NCI-H69 (cell line): ENCODE measurements around the gene ZDHHC9.
"Not testable (repeated sequence)": the region's sequence is repeated elsewhere in the genome, so short reads cannot be mapped to it uniquely, and the experiment has no call there.

ENCODE experiments used
- DNase-seq: peaks from one replicate; lab custom pipeline; 2025; lab: John Stamatoyannopoulos, UW

The ZDHHC9 gene

GRCh38 chrX:129843459-129844306 is at the start of gene ZDHHC9:
Gene ZDHHC9, minus strand, starts transcription at chrX:129843886. Its CDS starts 1,941 bp downstream, at chrX:129841945.
- DNase-seq, result peak; percentile 94

GRCh38 chrX:129877401-129877800 is 33.7 kb upstream of the ZDHHC9 start:
- DNase-seq, result no peak

GRCh38 chrX:129876771-129877305 is 33.2 kb upstream of the ZDHHC9 start:
- DNase-seq, result peak; percentile 1

DNA sequence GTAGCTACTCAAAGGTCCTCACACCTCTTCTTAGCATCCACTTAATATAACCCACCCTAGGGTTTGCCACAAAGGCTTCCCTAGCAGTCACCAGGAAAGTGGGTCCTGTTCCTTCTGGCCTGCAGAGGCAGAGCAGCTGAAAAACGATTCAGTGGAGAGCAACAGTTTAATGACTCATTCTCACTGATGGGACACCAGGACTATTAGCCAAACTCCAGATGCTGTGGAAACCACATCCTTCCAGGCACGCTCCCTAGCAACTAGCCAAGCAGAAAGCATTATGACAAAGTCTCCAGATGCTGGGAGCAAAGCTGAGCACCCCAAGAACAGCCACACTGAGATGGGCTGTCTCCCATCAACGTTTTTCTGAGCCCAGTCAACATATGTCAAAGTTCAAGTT is 32.0 kb upstream of the ZDHHC9 start:
- DNase-seq, result no peak

DNA sequence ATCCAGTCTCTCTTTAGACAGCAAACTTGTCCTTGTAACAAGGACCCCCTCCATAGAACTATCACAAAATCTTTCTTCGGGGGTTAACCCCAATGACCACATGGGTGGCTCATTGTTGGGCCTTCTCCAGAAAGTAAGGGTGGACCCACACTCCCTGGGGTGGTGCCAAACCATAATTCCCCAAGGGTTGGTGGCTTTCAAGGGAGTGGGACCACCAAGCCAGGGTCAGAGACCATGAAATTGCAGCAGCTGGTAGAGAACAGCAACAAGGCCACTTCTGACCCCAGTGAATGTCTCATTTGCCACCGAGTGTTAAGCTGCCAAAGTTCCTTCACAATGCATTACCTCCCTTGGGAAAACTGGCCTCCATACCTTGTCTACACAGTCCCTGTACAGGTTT is 28.8 kb upstream of the ZDHHC9 start:
- no peak for DNase-seq

DNA sequence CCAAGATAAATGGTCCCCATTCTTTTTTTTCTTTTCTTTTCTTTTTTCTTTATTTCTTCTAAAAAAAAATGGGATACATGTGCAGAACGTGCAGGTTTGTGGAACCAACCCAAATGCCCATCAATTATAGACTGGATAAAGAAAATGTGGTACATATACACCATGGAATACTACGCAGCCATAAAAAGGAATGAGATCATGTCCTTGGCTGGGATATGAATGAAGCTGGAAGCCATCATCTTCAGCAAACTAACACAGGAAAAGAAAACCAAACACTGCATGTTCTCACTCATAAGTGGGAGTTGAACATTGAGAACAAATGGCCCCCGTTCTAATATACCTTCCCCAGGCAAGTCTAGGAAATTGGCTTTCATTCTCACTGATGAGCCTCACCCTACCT is 22.6 kb upstream of the ZDHHC9 start:
- DNase-seq, result not testable (repeated sequence)

DNA sequence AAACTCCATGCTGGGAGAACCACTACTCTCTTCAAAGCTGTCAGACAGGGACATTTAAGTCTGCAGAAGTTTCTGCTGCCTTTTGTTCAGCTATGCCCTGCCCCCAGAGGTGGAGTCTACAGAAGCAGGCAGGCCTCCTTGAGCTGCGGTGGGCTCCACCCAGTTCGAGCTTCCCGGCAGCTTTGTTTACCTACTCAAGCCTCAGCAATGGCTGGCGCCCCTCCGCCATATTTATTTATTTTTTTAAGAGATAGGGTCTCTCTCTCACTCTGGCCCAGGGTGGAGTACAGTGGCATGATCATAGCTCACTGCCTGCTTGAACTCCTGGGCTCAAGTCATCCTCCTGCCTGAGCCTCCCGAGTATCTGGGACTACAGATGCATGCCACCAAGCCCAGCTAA is 15.4 kb upstream of the ZDHHC9 start:
- DNase-seq, result not testable (repeated sequence)

DNA sequence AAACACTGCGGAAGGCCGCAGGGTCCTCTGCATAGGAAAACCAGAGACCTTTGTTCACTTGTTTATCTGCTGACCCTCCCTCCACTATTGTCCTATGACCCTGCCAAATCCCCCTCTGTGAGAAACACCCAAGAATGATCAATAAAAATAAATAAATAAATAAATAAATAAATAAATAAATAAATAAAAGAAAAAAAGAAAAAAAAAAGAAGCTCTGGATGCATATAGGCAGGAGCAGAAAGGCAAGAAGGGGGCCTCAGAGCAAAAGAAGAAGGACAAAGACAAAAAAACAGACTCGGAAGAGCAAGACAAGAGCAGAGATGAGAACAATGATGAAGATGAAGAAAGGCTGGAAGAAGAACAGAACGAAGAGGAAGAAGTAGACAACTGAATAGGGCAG is 8.1 kb upstream of the ZDHHC9 start:
- not testable (repeated sequence) for DNase-seq

GRCh38 chrX:129846716-129847115 is 3.0 kb upstream of the ZDHHC9 start:
- DNase-seq, result no peak

DNA sequence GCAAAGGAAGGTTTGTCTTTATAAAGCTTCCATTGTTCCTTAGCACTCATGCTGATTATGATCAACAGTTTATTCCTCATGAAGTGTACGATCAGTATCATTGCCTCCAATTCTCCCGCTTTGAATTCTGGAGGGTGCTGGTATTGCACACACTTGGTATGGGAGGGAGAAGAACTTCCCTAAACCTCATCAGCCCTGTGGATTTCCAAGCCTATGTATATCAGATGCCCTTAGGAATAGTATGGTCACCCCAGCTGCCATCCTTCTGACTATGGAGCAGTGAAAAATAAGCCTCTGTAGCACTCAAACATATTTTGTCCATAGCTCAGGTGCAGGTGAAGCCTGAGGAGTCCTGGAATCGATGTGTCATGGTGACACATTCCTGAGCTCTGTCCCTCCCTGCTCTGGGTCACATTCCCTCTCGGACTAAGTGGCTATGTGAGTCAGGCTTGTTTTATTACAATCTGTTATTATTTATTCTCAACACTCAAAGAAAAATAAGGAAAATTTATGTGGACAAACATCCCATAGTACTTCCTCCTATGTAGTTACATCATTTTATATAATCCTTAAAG is 2.0 kb upstream of the ZDHHC9 start:
- no peak for DNase-seq

GRCh38 chrX:129843209-129843458 is 552 bp downstream of the ZDHHC9 start:
- no peak for DNase-seq

GRCh38 chrX:129842510-129843208 is 1.0 kb downstream of the ZDHHC9 start:
- peak; percentile 62 for DNase-seq

GRCh38 chrX:129840344-129840743 is 3.3 kb downstream of the ZDHHC9 start:
- no peak for DNase-seq

DNA sequence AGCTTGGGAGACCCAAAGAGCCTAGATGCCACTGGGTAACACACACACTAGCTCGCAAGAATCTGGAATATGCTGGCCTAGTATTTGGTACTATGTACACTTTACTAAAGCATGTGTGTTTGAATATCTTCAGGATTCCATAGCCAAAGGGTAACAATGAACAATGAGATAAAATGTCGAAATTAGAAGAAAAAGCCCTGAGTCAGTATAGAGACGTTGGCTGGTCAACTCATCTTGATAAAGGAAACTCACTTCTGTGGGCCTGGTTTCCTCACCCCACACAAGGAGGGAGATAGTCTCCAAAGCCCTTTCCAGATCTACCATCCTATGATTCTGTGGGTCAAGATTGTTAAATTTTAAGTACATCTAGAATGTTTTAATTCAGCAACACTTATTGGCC is 6.9 kb downstream of the ZDHHC9 start:
- no peak for DNase-seq

GRCh38 chrX:129833153-129833990 is 10.3 kb downstream of the ZDHHC9 start:
- DNase-seq, result no peak

- DNase-seq, result peak; percentile 27
Observed at GRCh38 chrX:129831091-129831885, 12.4 kb downstream of the ZDHHC9 start.

- no peak for DNase-seq
Observed at GRCh38 chrX:129830494-129830893, 13.2 kb downstream of the ZDHHC9 start.

DNA sequence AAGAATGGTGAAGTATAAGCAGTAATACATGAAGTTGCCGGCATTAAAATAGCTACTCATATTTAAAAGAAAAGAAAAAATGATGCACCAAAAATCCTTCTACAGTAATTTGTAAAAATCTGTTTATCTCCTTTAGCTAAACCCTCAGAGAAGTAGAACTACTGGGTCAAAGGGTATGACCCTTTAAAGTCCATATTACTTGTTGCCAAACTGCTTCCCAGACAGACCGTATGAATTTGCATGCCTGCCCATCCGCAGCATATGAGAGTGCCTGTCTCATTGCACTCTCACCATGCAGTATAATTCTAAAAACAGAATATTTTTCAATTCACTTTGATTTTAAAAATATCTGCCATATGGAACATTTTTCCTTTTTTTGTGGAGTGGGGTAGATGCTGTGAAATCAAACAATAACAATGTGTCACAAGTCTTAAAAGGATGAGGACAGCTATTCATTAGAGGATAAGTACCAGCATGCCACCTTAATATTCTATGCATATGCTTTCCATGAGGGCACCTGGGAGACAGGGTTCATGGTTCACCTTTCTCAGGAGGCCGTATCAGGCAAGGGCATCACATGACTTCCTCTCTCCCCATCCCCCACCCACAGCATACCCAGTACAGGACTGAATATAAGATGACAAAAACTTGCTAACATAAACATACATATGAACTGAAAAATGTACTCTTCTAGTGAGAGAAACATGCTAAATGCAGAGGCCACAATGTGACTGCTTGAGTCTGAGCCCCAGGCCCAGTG is 17.8 kb downstream of the ZDHHC9 start:
- peak; percentile 6 for DNase-seq

DNA sequence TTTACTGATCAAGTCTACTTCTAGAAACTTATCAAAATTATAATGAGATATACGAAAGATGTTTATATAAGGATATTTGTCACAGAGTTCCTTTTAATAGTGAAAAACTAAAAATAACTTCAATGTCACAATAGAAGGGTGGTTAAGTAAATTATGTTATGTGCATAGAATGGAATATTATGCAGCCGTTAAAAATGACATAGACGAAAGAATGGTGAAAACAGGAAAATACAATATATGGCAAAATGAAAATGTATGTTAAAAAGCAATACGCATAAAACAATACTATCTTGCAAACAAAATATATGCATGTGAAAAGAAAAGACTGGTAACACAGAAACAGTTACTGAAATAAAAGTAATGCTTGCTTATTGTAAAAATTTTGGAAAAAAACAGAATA is 19.1 kb downstream of the ZDHHC9 start:
- no peak for DNase-seq

GRCh38 chrX:129823522-129823921 is 20.2 kb downstream of the ZDHHC9 start:
- no peak for DNase-seq
